Heart right ventricle (tissue), 16 donors: ENCODE measurements around the gene COG5. TPM values are rescaled to one million over a fixed set of nuclear protein-coding genes. Genes with fewer than 3 reads are reported as not detected.

Experiments used
- ATAC-seq, 8 donors: fragments of 200-7000 bp; cut with Tn5 transposase; one replicate each; pipeline ENCODE4 v1.9.1; 2020; ENCODE audit warnings: mild to moderate bottlenecking in 8 of 8, moderate library complexity in 8 of 8, moderate number of reproducible peaks in 1 of 8
- DNase-seq, 2 donors: peaks; one replicate each; pipeline ENCODE4 v3.0.0-alpha.2; 2020
- H3K27ac ChIP-seq, 10 donors: fragments of 200-600 bp; sonication (generic) in 2 of 10; one replicate each; pipeline versions ENCODE4 v1.5.0 to v1.8.0; 2020 to 2022; ENCODE audit warnings: mild to moderate bottlenecking in 3 of 10
- H3K27me3 ChIP-seq, 7 donors: fragments of 200-600 bp; one replicate each; pipeline ENCODE4 v1.8.0; 2021 to 2022; ENCODE audit warnings: mild to moderate bottlenecking in 2 of 7
- H3K36me3 ChIP-seq, 9 donors: fragments of 200-600 bp; sonication (generic) in 1 of 9; one replicate each; pipeline versions ENCODE4 v1.5.0 to v1.8.0; 2020 to 2022; ENCODE audit warnings: mild to moderate bottlenecking in 2 of 9
- H3K4me1 ChIP-seq, 9 donors: fragments of 200-600 bp; sonication (generic) in 1 of 9; one replicate each; pipeline versions ENCODE4 v1.5.0 to v1.8.0; 2020 to 2022; ENCODE audit warnings: mild to moderate bottlenecking in 4 of 9
- H3K4me3 ChIP-seq, 10 donors: fragments of 200-600 bp; sonication (generic) in 2 of 10; one replicate each; pipeline versions ENCODE4 v1.5.0 to v1.8.0; 2020 to 2022; ENCODE audit warnings: mild to moderate bottlenecking in 7 of 10, moderate library complexity in 2 of 10
- H3K9me3 ChIP-seq, 11 donors: fragments of 200-600 bp in 10 of 11; sonication (generic) in 2 of 11; one replicate each; pipeline versions ENCODE4 v1.5.0 to v1.8.0; 2013 to 2022; ENCODE audit warnings: mild to moderate bottlenecking in 2 of 11, control low read depth in 1 of 11, moderate library complexity in 1 of 11
- CTCF ChIP-seq, 9 donors: fragments of 200-600 bp; sonication (generic) in 2 of 9; IDR thresholded peaks; one replicate each; pipeline versions ENCODE4 v1.5.0 to v1.8.0; 2021 to 2022; ENCODE audit warnings: antibody characterized with exemption in 9 of 9, mild to moderate bottlenecking in 5 of 9, moderate library complexity in 1 of 9
- WGBS, 2 donors: extraction: QIAGEN DNeasy Blood & Tissue Kit; methylation state at CpG; one replicate each; pipeline ENCODE4 v1.1.7; 2013; ENCODE audit warnings: inconsistent platforms in 1 of 2; 5-methylcytosine and 5-hydroxymethylcytosine counted together
- intact Hi-C, 10 donors: fragments of 100-400 bp; cut with DNase I; formaldehyde crosslinking; loops; one replicate each; pipeline versions ENCODE4 v1.11.1 to v1.14.2; 2022
- polyA plus RNA-seq, 2 donors: library from polyadenylated mRNA; stranded (reverse); fragments of 200-250 nt; gene quantifications; one replicate each; pipeline ENCODE4 v1.2.3, GENCODE V29; 2013
- total RNA-seq, 10 donors: library from RNA; stranded (reverse); fragmentation: NEBNext Ultra II Directional in 3 of 10; extraction: Animal tissue kit (Norgen Biotek cat#: 25700) in 3 of 10; gene quantifications; one replicate each; pipeline versions ENCODE4 v1.2.1 to v1.2.4, GENCODE V29; 2021 to 2023
- donor health status: Arrhythmogenic right ventricular cardiomyopathy.
- donor health status: ischemic (EF 13 %, LVEDD 7.1; RV severe dilation, severe dysfunction).
- donor health status: healthy with polysubstance abuse.
- donor health status: DM: no; HTN: yes; CAD: no.
- donor health status: DM: no; HTN: no; CAD: no.
- donor health status: ischemic (EF 25% LVEDD 6.9; RV normal size, moderate dysfunction).
- donor health status: ischemic (EF 25% LVEDD 5.7; RV mildly dilated, moderate dysfunction).
- donor health status: healthy.
- donor health status: DM: yes; HTN: yes; CAD: no.
- donor health status: Ischemic cardiomyopathy.
- donor health status: ischemic (EF 35%, LVEDD 5.7; RV mildly dilated, moderate dysfunction).
- donor health status: nonischemic (EF 11% LVEDD 7.7; RV severe dilation, severe dysfunction).
- donor health status: DM: yes; HTN: yes; CAD: no.
- donor health status: PGD.
- donor health status: ischemic (EF 29% LVEDD 5.4; RV normal size, mild dysfunction).
- donor health status: nonischemic (EF 23%, LVEDD 6.1; RV moderate dilation, normal function).

COG5 gene
- total and polyA plus RNA-seq, 12 donors: 8.4 to 65.8 (median 52.2) TPM

GRCh38 chr7:107313355-107313754 is 250.4 kb downstream of the COG5 start:
- DNase-seq: no peak
- no peak overlapping the region for H3K27ac ChIP-seq
- H3K36me3 ChIP-seq: peaks cover 0 to 7% (median 0%) of the 10 kb centered on the region in 9 donors
- no peak for ATAC-seq
- H3K27me3 ChIP-seq: no peaks in the 10 kb centered on the region
- 94 to 100% methylated on average over 1 of the region's 1 CpG for WGBS, 2 donors
- intact Hi-C loops: no loop called here
- no peak for TF ChIP-seq CTCF (IDR thresholded peaks at IDR 0.05)
- H3K9me3 ChIP-seq: no peaks in the 10 kb centered on the region
- no peak overlapping the region for H3K4me3 ChIP-seq
- H3K4me1 ChIP-seq: peaks cover 0 to 11% (median 7%) of the 10 kb centered on the region in 9 donors

- intact Hi-C loops: no loop called here
- H3K4me1 ChIP-seq: peaks cover 0 to 11% (median 7%) of the 10 kb centered on the region in 9 donors
These were observed 251.3 kb downstream of the COG5 start for GRCh38 chr7:107312418-107312817.

GRCh38 chr7:107309296-107309695 is 254.4 kb downstream of the COG5 start:
- peaks cover 0 to 13% (median 0%) of the 10 kb centered on the region in 9 donors for H3K36me3 ChIP-seq
- DNase-seq (no peak), ATAC-seq (no peak)
- H3K9me3 ChIP-seq: peaks cover 0 to 10% (median 0%) of the 10 kb centered on the region in 11 donors
- TF ChIP-seq CTCF (IDR thresholded peaks at IDR 0.05): no peak
- H3K27ac ChIP-seq: no peak overlapping the region
- H3K4me3 ChIP-seq: no peak overlapping the region
- intact Hi-C loops: no loop called here
- WGBS, 2 donors: 89 to 90% methylated on average over 1 of the region's 1 CpG
- H3K4me1 ChIP-seq: no peaks in the 10 kb centered on the region
- no peaks in the 10 kb centered on the region for H3K27me3 ChIP-seq

More at GRCh38 chr7:107312418-107312817, 251.3 kb downstream of the COG5 start:
- ATAC-seq (no peak), DNase-seq (no peak)
- Histone ChIP-seq H3K27ac (no peak overlapping the region), H3K4me3 (no peak overlapping the region), H3K36me3 (peaks cover 0 to 7% (median 0%) of the 10 kb centered on the region in 9 donors), H3K27me3 (no peaks in the 10 kb centered on the region), H3K9me3 (no peaks in the 10 kb centered on the region)
- 79 to 93% methylated on average over 4 of the region's 4 CpGs for WGBS, 2 donors
- no peak for TF ChIP-seq CTCF (IDR thresholded peaks at IDR 0.05)

GRCh38 chr7:107304636-107305035 is 259.1 kb downstream of the COG5 start:
- H3K27ac ChIP-seq: peak overlapping the region in 1 of 10 donors; percentile 8

More at GRCh38 chr7:107304636-107305035, 259.1 kb downstream of the COG5 start:
- H3K9me3 ChIP-seq: peaks cover 0 to 10% (median 0%) of the 10 kb centered on the region in 11 donors
- 71 to 80% methylated on average over 3 of the region's 3 CpGs for WGBS, 2 donors
- DNase-seq: no peak
- no peaks in the 10 kb centered on the region for H3K27me3 ChIP-seq
- TF ChIP-seq CTCF (IDR thresholded peaks at IDR 0.05): no peak
- peaks cover 0 to 8% (median 0%) of the 10 kb centered on the region in 9 donors for H3K4me1 ChIP-seq
- H3K4me3 ChIP-seq: no peak overlapping the region
- no peak for ATAC-seq
- intact Hi-C loops: no loop called here
- H3K36me3 ChIP-seq: peaks cover 0 to 5% (median 0%) of the 10 kb centered on the region in 9 donors
